Measurements from ENCODE around the gene UNC5B.
"Not testable (repeated sequence)": the region's sequence is repeated elsewhere in the genome, so short reads cannot be mapped to it uniquely, and the experiment has no call there.

Gene UNC5B

GRCh38 chr10:71284544-71285179 is 72.3 kb downstream of the UNC5B start:
- no peak for FAIRE-seq

GRCh38 chr10:71285180-71285545 is 72.8 kb downstream of the UNC5B start:
- no peak for FAIRE-seq

- FAIRE-seq = no peak
Measured at GRCh38 chr10:71285986-71286385, 73.6 kb downstream of the UNC5B start.

GRCh38 chr10:71286521-71287294 is 74.3 kb downstream of the UNC5B start:
- no peak for FAIRE-seq

GRCh38 chr10:71287456-71287855 is 75.1 kb downstream of the UNC5B start:
- FAIRE-seq = no peak

- FAIRE-seq = no peak
Measured at GRCh38 chr10:71288461-71288860, 76.1 kb downstream of the UNC5B start.

- no peak for FAIRE-seq
Measured at GRCh38 chr10:71289421-71290130, 77.2 kb downstream of the UNC5B start.

- no peak for FAIRE-seq
Measured at GRCh38 chr10:71290331-71290730, 78.0 kb downstream of the UNC5B start.

- FAIRE-seq = no peak
Measured at GRCh38 chr10:71290806-71291527, 78.6 kb downstream of the UNC5B start.

GRCh38 chr10:71291528-71291900 is 79.1 kb downstream of the UNC5B start:
- FAIRE-seq = no peak

- FAIRE-seq = no peak
Measured at GRCh38 chr10:71292624-71293445, 80.5 kb downstream of the UNC5B start.

GRCh38 chr10:71293446-71294084 is 81.2 kb downstream of the UNC5B start:
- no peak for FAIRE-seq

GRCh38 chr10:71294091-71294561 is 81.8 kb downstream of the UNC5B start:
- FAIRE-seq = no peak

GRCh38 chr10:71294856-71295255 is 82.5 kb downstream of the UNC5B start:
- no peak for FAIRE-seq

GRCh38 chr10:71295641-71296040 is 83.3 kb downstream of the UNC5B start:
- FAIRE-seq = no peak

- no peak for FAIRE-seq
Measured at GRCh38 chr10:71296086-71296485, 83.7 kb downstream of the UNC5B start.

GRCh38 chr10:71296811-71297210 is 84.4 kb downstream of the UNC5B start:
- not testable (repeated sequence) for FAIRE-seq

GRCh38 chr10:71297343-71297742 is 85.0 kb downstream of the UNC5B start:
- FAIRE-seq = no peak

GRCh38 chr10:71299071-71299785 is 86.9 kb downstream of the UNC5B start:
- FAIRE-seq = no peak

GRCh38 chr10:71300555-71301370 is 88.4 kb downstream of the UNC5B start:
- no peak for FAIRE-seq

Data from endometrium (tissue), 2 donors.